GM19452 (cell line): ENCODE data around the gene CDH13.

Source experiments
- ATAC-seq: cut with Tn5 transposase; IDR thresholded peaks from one replicate; pipeline ENCODE4 v1.9.1; 2021; ENCODE audit not compliant: unreplicated experiment

CDH13 gene

GRCh38 chr16:83271970-83272575, 645.3 kb downstream of the CDH13 start:
- ATAC-seq = no peak

GRCh38 chr16:83272843-83273242, 646.1 kb downstream of the CDH13 start:
- ATAC-seq = no peak

GRCh38 chr16:83273504-83274173, 646.9 kb downstream of the CDH13 start:
- no peak for ATAC-seq

GRCh38 chr16:83279251-83279650, 652.5 kb downstream of the CDH13 start:
- no peak for ATAC-seq

GRCh38 chr16:83285921-83286320, 659.2 kb downstream of the CDH13 start:
- ATAC-seq = no peak

GRCh38 chr16:83296505-83296904, 669.7 kb downstream of the CDH13 start:
- ATAC-seq = no peak

GRCh38 chr16:83298541-83298940, 671.8 kb downstream of the CDH13 start:
- ATAC-seq = no peak

- ATAC-seq = no peak
Measured at GRCh38 chr16:83300326-83300725, 673.6 kb downstream of the CDH13 start.

GRCh38 chr16:83301971-83302370, 675.2 kb downstream of the CDH13 start:
- ATAC-seq = no peak

GRCh38 chr16:83302853-83303252, 676.1 kb downstream of the CDH13 start:
- no peak for ATAC-seq

- ATAC-seq = no peak
Measured at GRCh38 chr16:83305092-83305491, 678.3 kb downstream of the CDH13 start.

- no peak for ATAC-seq
Measured at GRCh38 chr16:83306961-83307593, 680.3 kb downstream of the CDH13 start.

GRCh38 chr16:83307594-83307992, 680.8 kb downstream of the CDH13 start:
- no peak for ATAC-seq

- no peak for ATAC-seq
Measured at GRCh38 chr16:83308414-83308813, 681.6 kb downstream of the CDH13 start.

GRCh38 chr16:83310816-83311215, 684.0 kb downstream of the CDH13 start:
- no peak for ATAC-seq

- no peak for ATAC-seq
Measured at GRCh38 chr16:83312015-83312717, 685.4 kb downstream of the CDH13 start.

GRCh38 chr16:83312718-83313245, 686.0 kb downstream of the CDH13 start:
- ATAC-seq = no peak

GRCh38 chr16:83315271-83315670, 688.5 kb downstream of the CDH13 start:
- no peak for ATAC-seq

GRCh38 chr16:83316458-83316857, 689.7 kb downstream of the CDH13 start:
- ATAC-seq = no peak

- ATAC-seq = no peak
Measured at GRCh38 chr16:83318390-83318789, 691.6 kb downstream of the CDH13 start.

- ATAC-seq = no peak
Measured at GRCh38 chr16:83328936-83329335, 702.2 kb downstream of the CDH13 start.

GRCh38 chr16:83329441-83329840, 702.7 kb downstream of the CDH13 start:
- no peak for ATAC-seq
